GM12874 (cell line): ENCODE data around the gene CCL27.

ENCODE experiments used
- CTCF ChIP-seq: IDR thresholded peaks from 2 replicates; pipeline ENCODE4 v1.5.1; 2011; ENCODE audit warnings: low read depth, mild to moderate bottlenecking, control low read depth, low read length, moderate library complexity; ENCODE audit not compliant: insufficient read depth

CCL27 gene

GRCh38 chr9:34615132-34615531 is 47.3 kb downstream of the CCL27 start:
- TF ChIP-seq CTCF = no peak

GRCh38 chr9:34612788-34613390 is 49.6 kb downstream of the CCL27 start:
- peak; percentile 91 for TF ChIP-seq CTCF
